ENCODE measurements around the gene KLRB1.
"Not testable (repeated sequence)": the region's sequence is repeated elsewhere in the genome, so short reads cannot be mapped to it uniquely, and the experiment has no call there.

KLRB1 gene

GRCh38 chr12:9632766-9633165, 25.1 kb upstream of the KLRB1 start:
- no peak for DNase-seq (ENCODE audit: extremely low spot score)
- ChIA-PET CTCF (interaction anchor here (1.0 kb wide), 1 partner anchor 117 kb away, joined by 3 read pairs; no protein-coding TSS in a partner anchor), POLR2A (no interaction called here)
- no peak for TF ChIP-seq L3MBTL2 (conservative IDR thresholded peaks at IDR 0.05)
- no peak for TF ChIP-seq HDGF (IDR thresholded peaks at IDR 0.05; ENCODE audit: borderline replicate concordance)
- TF ChIP-seq, protein P1, sequence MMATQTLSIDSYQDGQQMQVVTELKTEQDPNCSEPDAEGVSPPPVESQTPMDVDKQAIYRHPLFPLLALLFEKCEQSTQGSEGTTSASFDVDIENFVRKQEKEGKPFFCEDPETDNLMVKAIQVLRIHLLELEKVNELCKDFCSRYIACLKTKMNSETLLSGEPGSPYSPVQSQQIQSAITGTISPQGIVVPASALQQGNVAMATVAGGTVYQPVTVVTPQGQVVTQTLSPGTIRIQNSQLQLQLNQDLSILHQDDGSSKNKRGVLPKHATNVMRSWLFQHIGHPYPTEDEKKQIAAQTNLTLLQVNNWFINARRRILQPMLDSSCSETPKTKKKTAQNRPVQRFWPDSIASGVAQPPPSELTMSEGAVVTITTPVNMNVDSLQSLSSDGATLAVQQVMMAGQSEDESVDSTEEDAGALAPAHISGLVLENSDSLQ (IDR thresholded peaks at IDR 0.05), result no peak
- no peak for TF ChIP-seq FOXK2 (IDR thresholded peaks at IDR 0.05)
- TF ChIP-seq ZNF384 (IDR thresholded peaks at IDR 0.05), result no peak

- no peak for TF ChIP-seq L3MBTL2 (conservative IDR thresholded peaks at IDR 0.05)
- TF ChIP-seq FOXA1 (IDR thresholded peaks at IDR 0.05), result no peak
- TF ChIP-seq NFRKB (IDR thresholded peaks at IDR 0.05), result no peak
- DNase-seq (ENCODE audit: extremely low spot score), result no peak
- CTCF ChIA-PET, result no interaction called here
- POLR2A ChIA-PET, result no interaction called here
These were observed 19.1 kb upstream of the KLRB1 start for GRCh38 chr12:9626821-9627220.

GRCh38 chr12:9626291-9626690, 18.6 kb upstream of the KLRB1 start:
- DNase-seq (ENCODE audit: extremely low spot score), result no peak
- CTCF ChIA-PET, result no interaction called here
- TF ChIP-seq FOXK2 (IDR thresholded peaks at IDR 0.05), result no peak
- TF ChIP-seq HDGF (IDR thresholded peaks at IDR 0.05; ENCODE audit: borderline replicate concordance), result no peak
- no peak for TF ChIP-seq NFRKB (IDR thresholded peaks at IDR 0.05)
- no peak for TF ChIP-seq SUZ12 (IDR thresholded peaks at IDR 0.05)
- TF ChIP-seq ARNT (IDR thresholded peaks at IDR 0.05), result no peak
- TF ChIP-seq FOXM1 (IDR thresholded peaks at IDR 0.05; ENCODE audit: borderline replicate concordance), result no peak
- no peak for TF ChIP-seq ZNF384 (IDR thresholded peaks at IDR 0.05)
- no peak for TF ChIP-seq BHLHE40 (IDR thresholded peaks at IDR 0.05; ENCODE audit: borderline replicate concordance)
- POLR2A ChIA-PET, result no interaction called here

GRCh38 chr12:9625019-9625418, 17.3 kb upstream of the KLRB1 start:
- TF ChIP-seq TARDBP (IDR thresholded peaks at IDR 0.05), result no peak
- no peak for TF ChIP-seq ZNF384 (IDR thresholded peaks at IDR 0.05)
- TF ChIP-seq FOXK2 (IDR thresholded peaks at IDR 0.05), result no peak
- no peak for TF ChIP-seq CTBP1 (IDR thresholded peaks at IDR 0.05; ENCODE audit: borderline replicate concordance)
- TF ChIP-seq SP1 (IDR thresholded peaks at IDR 0.05), result no peak
- no peak for TF ChIP-seq BHLHE40 (IDR thresholded peaks at IDR 0.05; ENCODE audit: borderline replicate concordance)
- TF ChIP-seq ARNT (IDR thresholded peaks at IDR 0.05), result no peak
- no peak for TF ChIP-seq HDGF (IDR thresholded peaks at IDR 0.05; ENCODE audit: borderline replicate concordance)
- TF ChIP-seq, protein P1 (IDR thresholded peaks at IDR 0.05), result no peak
- no peak for TF ChIP-seq FOXA1 (IDR thresholded peaks at IDR 0.05)
- no peak for TF ChIP-seq SUZ12 (IDR thresholded peaks at IDR 0.05)
- TF ChIP-seq NFRKB (IDR thresholded peaks at IDR 0.05), result no peak
- TF ChIP-seq FOXM1 (IDR thresholded peaks at IDR 0.05; ENCODE audit: borderline replicate concordance), result no peak
- TF ChIP-seq L3MBTL2 (conservative IDR thresholded peaks at IDR 0.05), result no peak
- no peak for TF ChIP-seq LEF1 (IDR thresholded peaks at IDR 0.05; ENCODE audit: borderline replicate concordance)
- no peak for TF ChIP-seq ELF4 (IDR thresholded peaks at IDR 0.05)
- DNase-seq (ENCODE audit: extremely low spot score), result no peak
- ChIA-PET POLR2A (no interaction called here), CTCF (no interaction called here)

GRCh38 chr12:9619411-9620179, 11.9 kb upstream of the KLRB1 start:
- DNase-seq (ENCODE audit: extremely low spot score), result no peak
- CTCF ChIA-PET, result no interaction called here
- TF ChIP-seq CTBP1 (IDR thresholded peaks at IDR 0.05; ENCODE audit: borderline replicate concordance), result no peak
- no peak for TF ChIP-seq SUZ12 (IDR thresholded peaks at IDR 0.05)
- TF ChIP-seq SP1 (IDR thresholded peaks at IDR 0.05), result no peak
- TF ChIP-seq FOXK2 (IDR thresholded peaks at IDR 0.05), result no peak
- TF ChIP-seq, protein P1 (IDR thresholded peaks at IDR 0.05), result no peak
- TF ChIP-seq TARDBP (IDR thresholded peaks at IDR 0.05), result no peak
- no peak for TF ChIP-seq ZNF384 (IDR thresholded peaks at IDR 0.05)
- no peak for TF ChIP-seq ELF4 (IDR thresholded peaks at IDR 0.05)
- no peak for TF ChIP-seq NFRKB (IDR thresholded peaks at IDR 0.05)
- no peak for TF ChIP-seq BHLHE40 (IDR thresholded peaks at IDR 0.05; ENCODE audit: borderline replicate concordance)
- no peak for TF ChIP-seq FOXA1 (IDR thresholded peaks at IDR 0.05)
- no peak for TF ChIP-seq FOXM1 (IDR thresholded peaks at IDR 0.05; ENCODE audit: borderline replicate concordance)
- no peak for TF ChIP-seq HDGF (IDR thresholded peaks at IDR 0.05; ENCODE audit: borderline replicate concordance)
- no peak for TF ChIP-seq LEF1 (IDR thresholded peaks at IDR 0.05; ENCODE audit: borderline replicate concordance)
- TF ChIP-seq ARNT (IDR thresholded peaks at IDR 0.05), result no peak
- TF ChIP-seq L3MBTL2 (conservative IDR thresholded peaks at IDR 0.05), result no peak
- POLR2A ChIA-PET, result no interaction called here

- POLR2A ChIA-PET; DNase-seq (ENCODE audit: extremely low spot score); CTCF ChIA-PET: not testable (repeated sequence)
These were observed 11.2 kb upstream of the KLRB1 start for GRCh38 chr12:9618906-9619305.

GRCh38 chr12:9617124-9617523, 9.4 kb upstream of the KLRB1 start:
- DNase-seq (ENCODE audit: extremely low spot score), result no peak
- TF ChIP-seq CTBP1 (IDR thresholded peaks at IDR 0.05; ENCODE audit: borderline replicate concordance), result no peak
- TF ChIP-seq ELF4 (IDR thresholded peaks at IDR 0.05), result no peak
- TF ChIP-seq FOXA1 (IDR thresholded peaks at IDR 0.05), result no peak
- TF ChIP-seq FOXM1 (IDR thresholded peaks at IDR 0.05; ENCODE audit: borderline replicate concordance), result no peak
- no peak for TF ChIP-seq FOXK2 (IDR thresholded peaks at IDR 0.05)
- TF ChIP-seq, protein P1 (IDR thresholded peaks at IDR 0.05), result no peak
- TF ChIP-seq LEF1 (IDR thresholded peaks at IDR 0.05; ENCODE audit: borderline replicate concordance), result no peak
- no peak for TF ChIP-seq HDGF (IDR thresholded peaks at IDR 0.05; ENCODE audit: borderline replicate concordance)
- TF ChIP-seq SP1 (IDR thresholded peaks at IDR 0.05), result no peak
- TF ChIP-seq NFRKB (IDR thresholded peaks at IDR 0.05), result no peak
- TF ChIP-seq L3MBTL2 (conservative IDR thresholded peaks at IDR 0.05), result no peak
- TF ChIP-seq SUZ12 (IDR thresholded peaks at IDR 0.05), result no peak
- no peak for TF ChIP-seq BHLHE40 (IDR thresholded peaks at IDR 0.05; ENCODE audit: borderline replicate concordance)
- no peak for TF ChIP-seq ARNT (IDR thresholded peaks at IDR 0.05)
- TF ChIP-seq TARDBP (IDR thresholded peaks at IDR 0.05), result no peak
- TF ChIP-seq ZNF384 (IDR thresholded peaks at IDR 0.05), result no peak
- ChIA-PET CTCF (no interaction called here), POLR2A (no interaction called here)

All from HEK293T (cell line).